ENCODE results near the gene OBSCN. TPM values are rescaled to one million over a fixed set of nuclear protein-coding genes. Genes with fewer than 3 reads are reported as not detected.

OBSCN gene
- total RNA-seq, 1 donor from 2014 or later: 17.5 TPM

DNA sequence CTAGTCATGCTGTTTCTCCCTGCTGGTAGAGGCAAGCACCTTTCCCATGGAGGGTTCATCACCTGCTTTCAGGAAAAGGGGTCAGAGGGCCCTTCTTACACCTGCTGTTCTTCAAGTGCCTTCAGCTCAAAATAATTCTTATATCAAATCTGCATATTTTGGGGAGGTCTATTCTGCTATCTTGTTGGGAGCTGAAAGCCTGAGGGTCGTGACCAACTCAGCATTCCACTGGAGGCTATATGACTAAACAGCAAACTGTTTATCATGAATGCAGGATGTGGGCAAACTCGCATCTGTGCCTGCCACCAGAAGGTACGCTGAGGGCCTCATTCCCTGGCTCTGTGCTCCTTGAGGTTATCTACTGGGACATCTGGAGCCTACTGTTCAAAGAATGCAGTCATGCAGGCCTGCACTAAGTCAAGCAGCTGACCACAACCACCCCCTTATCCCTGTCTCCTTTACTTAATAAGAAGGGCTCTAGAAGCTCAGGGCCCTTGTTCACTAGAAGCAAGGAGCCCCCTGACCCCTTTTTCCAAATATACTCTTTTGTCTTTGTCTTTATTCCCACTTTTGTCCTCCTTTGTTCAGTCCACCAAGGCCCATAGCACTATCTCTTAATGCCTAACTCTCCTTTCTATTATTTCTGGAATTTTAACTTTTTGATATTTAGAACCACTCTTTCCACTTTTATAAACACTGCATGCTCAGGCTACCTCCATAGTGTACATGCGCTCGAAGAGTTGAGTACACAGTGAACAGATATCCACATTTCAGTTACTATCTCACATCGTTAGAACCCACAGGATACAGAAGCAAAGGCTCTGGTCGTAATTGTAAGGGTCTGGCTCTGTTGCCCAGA is 213.4 kb downstream of the OBSCN start:
- Mint-ChIP-seq H3K36me3 (ENCODE audit: low read depth, unreplicated experiment) (peaks cover 8% of the 10 kb centered on the region), H3K27me3 (ENCODE audit: low read depth, unreplicated experiment) (peaks cover 38% of the 10 kb centered on the region), H3K4me1 (ENCODE audit: low read depth, unreplicated experiment) (peaks cover 1% of the 10 kb centered on the region), H3K9me3 (ENCODE audit: unreplicated experiment) (peaks cover 7% of the 10 kb centered on the region), H3K4me3 (ENCODE audit: unreplicated experiment) (no peak overlapping the region), H3K27ac (ENCODE audit: unreplicated experiment) (no peak overlapping the region)
- H3K79me2 ChIP-seq (ENCODE audit: insufficient read depth, low read length): no peaks in the 10 kb centered on the region
- H3K9ac ChIP-seq (ENCODE audit: low read length): no peak overlapping the region
- no peaks in the 10 kb centered on the region for H3K9me3 ChIP-seq (ENCODE audit: insufficient read depth, low read depth, low read length)
- no peak overlapping the region for H3K4me3 ChIP-seq (ENCODE audit: insufficient read depth, low read depth, low read length)
- no peak for TF ChIP-seq EZH2 (IDR thresholded peaks at IDR 0.05; ENCODE audit: insufficient read depth, low read length)
- TF ChIP-seq, protein P1, sequence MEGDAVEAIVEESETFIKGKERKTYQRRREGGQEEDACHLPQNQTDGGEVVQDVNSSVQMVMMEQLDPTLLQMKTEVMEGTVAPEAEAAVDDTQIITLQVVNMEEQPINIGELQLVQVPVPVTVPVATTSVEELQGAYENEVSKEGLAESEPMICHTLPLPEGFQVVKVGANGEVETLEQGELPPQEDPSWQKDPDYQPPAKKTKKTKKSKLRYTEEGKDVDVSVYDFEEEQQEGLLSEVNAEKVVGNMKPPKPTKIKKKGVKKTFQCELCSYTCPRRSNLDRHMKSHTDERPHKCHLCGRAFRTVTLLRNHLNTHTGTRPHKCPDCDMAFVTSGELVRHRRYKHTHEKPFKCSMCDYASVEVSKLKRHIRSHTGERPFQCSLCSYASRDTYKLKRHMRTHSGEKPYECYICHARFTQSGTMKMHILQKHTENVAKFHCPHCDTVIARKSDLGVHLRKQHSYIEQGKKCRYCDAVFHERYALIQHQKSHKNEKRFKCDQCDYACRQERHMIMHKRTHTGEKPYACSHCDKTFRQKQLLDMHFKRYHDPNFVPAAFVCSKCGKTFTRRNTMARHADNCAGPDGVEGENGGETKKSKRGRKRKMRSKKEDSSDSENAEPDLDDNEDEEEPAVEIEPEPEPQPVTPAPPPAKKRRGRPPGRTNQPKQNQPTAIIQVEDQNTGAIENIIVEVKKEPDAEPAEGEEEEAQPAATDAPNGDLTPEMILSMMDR (IDR thresholded peaks at IDR 0.05; ENCODE audit: insufficient read depth, low read depth, low read length): no peak
- H3K27me3 ChIP-seq (ENCODE audit: insufficient read depth, low read length): no peaks in the 10 kb centered on the region
- FAIRE-seq (no peak), DNase-seq (ENCODE audit: low read depth) (no peak)
- no peak overlapping the region for H2AFZ ChIP-seq (ENCODE audit: low read depth, low read length)
- no peak overlapping the region for H3K27ac ChIP-seq (ENCODE audit: low read depth, low read length)
- no peaks in the 10 kb centered on the region for H4K20me1 ChIP-seq (ENCODE audit: insufficient read depth, low read length)
- peaks cover 4% of the 10 kb centered on the region for H3K4me1 ChIP-seq (ENCODE audit: insufficient read depth, low read length)
- no peak overlapping the region for H3K4me2 ChIP-seq (ENCODE audit: low read length)
- no peaks in the 10 kb centered on the region for H3K36me3 ChIP-seq (ENCODE audit: insufficient read depth, low read length)

- Mint-ChIP-seq H3K4me1 (ENCODE audit: low read depth, unreplicated experiment) (no peaks in the 10 kb centered on the region), H3K4me3 (ENCODE audit: unreplicated experiment) (no peak overlapping the region), H3K9me3 (ENCODE audit: unreplicated experiment) (peaks cover 7% of the 10 kb centered on the region), H3K27ac (ENCODE audit: unreplicated experiment) (no peak overlapping the region), H3K36me3 (ENCODE audit: low read depth, unreplicated experiment) (peaks cover 9% of the 10 kb centered on the region), H3K27me3 (ENCODE audit: low read depth, unreplicated experiment) (peaks cover 45% of the 10 kb centered on the region)
- no peaks in the 10 kb centered on the region for H3K4me1 ChIP-seq (ENCODE audit: insufficient read depth, low read length)
- DNase-seq (ENCODE audit: low read depth) (no peak), FAIRE-seq (no peak)
- no peak overlapping the region for H3K4me2 ChIP-seq (ENCODE audit: low read length)
- H3K36me3 ChIP-seq (ENCODE audit: insufficient read depth, low read length): no peaks in the 10 kb centered on the region
- H3K27me3 ChIP-seq (ENCODE audit: insufficient read depth, low read length): no peaks in the 10 kb centered on the region
- no peak overlapping the region for H3K27ac ChIP-seq (ENCODE audit: low read depth, low read length)
- no peaks in the 10 kb centered on the region for H3K9me3 ChIP-seq (ENCODE audit: insufficient read depth, low read depth, low read length)
- no peak for TF ChIP-seq EZH2 (IDR thresholded peaks at IDR 0.05; ENCODE audit: insufficient read depth, low read length)
- TF ChIP-seq, protein P1 (IDR thresholded peaks at IDR 0.05; ENCODE audit: insufficient read depth, low read depth, low read length): no peak
- no peaks in the 10 kb centered on the region for H4K20me1 ChIP-seq (ENCODE audit: insufficient read depth, low read length)
- no peak overlapping the region for H2AFZ ChIP-seq (ENCODE audit: low read depth, low read length)
- H3K4me3 ChIP-seq (ENCODE audit: insufficient read depth, low read depth, low read length): no peak overlapping the region
- H3K9ac ChIP-seq (ENCODE audit: low read length): no peak overlapping the region
- H3K79me2 ChIP-seq (ENCODE audit: insufficient read depth, low read length): no peaks in the 10 kb centered on the region
Observed at GRCh38 chr1:228423404-228424053, 215.7 kb downstream of the OBSCN start.
